CD4-positive, alpha-beta T cell treated with Interleukin-21 for 1 hour (primary cell): ENCODE data around the gene MPPED2.
"Not testable (repeated sequence)": the region's sequence is repeated elsewhere in the genome, so short reads cannot be mapped to it uniquely, and the experiment has no call there.

Experiments used
- DNase-seq: peaks from one replicate; pipeline ENCODE4 v3.0.0-alpha.2; 2020

MPPED2 gene

GRCh38 chr11:30578406-30578805, 7.7 kb downstream of the MPPED2 start:
- no peak for DNase-seq

DNA sequence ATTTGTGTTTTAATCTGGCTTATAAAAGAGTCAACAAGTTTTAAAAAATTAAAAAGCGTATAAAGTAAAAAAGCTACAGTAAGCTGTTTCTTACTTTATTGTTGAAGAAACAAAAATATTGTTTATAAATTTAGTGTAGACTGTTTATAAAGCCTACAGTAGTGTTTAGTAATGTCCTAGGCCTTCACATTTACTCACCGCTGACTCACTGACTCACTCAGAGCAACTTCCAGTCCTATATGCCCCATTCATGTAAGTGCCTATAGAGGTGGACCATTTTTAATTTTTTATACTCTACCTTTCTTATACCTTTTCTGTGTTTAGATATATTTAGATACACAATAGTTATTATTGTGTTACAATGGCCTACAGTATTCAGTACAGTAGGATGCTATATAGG, 12.2 kb downstream of the MPPED2 start:
- no peak for DNase-seq

- DNase-seq: no peak
Observed at GRCh38 chr11:30568931-30569330, 17.2 kb downstream of the MPPED2 start.

- no peak for DNase-seq
Observed at GRCh38 chr11:30567644-30568043, 18.5 kb downstream of the MPPED2 start.

DNA sequence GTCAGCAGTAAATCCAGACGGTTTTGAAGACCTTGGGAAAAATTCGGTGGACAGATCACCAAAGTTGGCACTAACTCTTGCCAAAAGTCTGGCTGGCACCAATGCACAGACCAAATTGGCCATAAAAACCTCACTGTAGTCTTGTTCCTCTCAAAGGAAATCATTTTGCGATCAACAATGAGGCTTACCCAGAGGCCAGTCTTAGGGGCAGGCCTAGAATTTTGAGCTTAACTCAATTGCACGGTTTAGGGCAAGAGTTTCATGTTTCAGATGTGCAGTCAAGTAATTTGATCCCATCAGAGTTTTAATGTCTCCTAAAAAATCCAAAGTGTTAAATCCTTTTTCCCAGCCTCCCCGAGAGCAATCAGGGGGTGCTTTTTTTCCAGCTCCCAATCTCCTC, 19.0 kb downstream of the MPPED2 start:
- no peak for DNase-seq

GRCh38 chr11:30566482-30566881, 19.7 kb downstream of the MPPED2 start:
- DNase-seq: no peak

DNA sequence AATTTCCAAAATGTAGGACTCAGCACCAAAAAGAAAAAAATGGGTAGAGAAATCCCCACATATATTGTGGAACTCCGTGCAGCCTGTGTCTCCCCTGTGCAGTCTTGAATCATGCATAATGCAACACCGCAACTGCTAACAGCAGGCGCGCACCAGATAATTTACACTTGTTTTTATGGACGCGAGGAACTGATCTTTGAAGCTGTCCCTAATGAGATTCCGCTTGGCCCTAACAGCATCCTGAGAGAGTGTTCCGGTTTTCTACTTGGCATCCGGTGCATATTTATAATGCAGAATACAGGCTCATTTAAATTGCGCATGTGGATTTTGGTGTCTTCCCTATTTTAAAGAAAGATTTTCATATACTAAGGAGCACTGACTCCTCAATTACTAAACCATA, 21.1 kb downstream of the MPPED2 start:
- DNase-seq: no peak

GRCh38 chr11:30561691-30562415, 24.3 kb downstream of the MPPED2 start:
- DNase-seq: no peak

- DNase-seq: no peak
Observed at GRCh38 chr11:30560206-30561106, 25.7 kb downstream of the MPPED2 start.

- no peak for DNase-seq
Observed at GRCh38 chr11:30559004-30559403, 27.1 kb downstream of the MPPED2 start.

DNA sequence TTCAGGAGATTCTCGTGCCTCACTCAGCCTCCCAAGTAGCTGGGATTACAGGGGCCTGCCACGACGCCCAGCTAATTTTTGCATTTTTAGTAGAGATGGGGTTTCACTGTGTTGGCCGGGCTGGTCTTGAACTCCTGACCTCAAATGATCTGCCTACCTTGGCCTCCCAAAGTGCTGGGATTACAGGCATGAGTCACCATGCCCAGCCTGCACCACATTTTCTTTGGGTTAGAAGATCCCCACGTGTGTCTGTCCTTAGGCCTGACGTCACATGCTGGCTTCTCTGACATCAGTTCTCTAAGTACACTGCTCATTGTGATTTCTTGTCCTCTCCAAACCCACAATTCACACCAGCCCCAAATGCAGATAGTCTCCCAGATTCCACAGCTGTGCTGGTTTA, 31.6 kb downstream of the MPPED2 start:
- not testable (repeated sequence) for DNase-seq

DNA sequence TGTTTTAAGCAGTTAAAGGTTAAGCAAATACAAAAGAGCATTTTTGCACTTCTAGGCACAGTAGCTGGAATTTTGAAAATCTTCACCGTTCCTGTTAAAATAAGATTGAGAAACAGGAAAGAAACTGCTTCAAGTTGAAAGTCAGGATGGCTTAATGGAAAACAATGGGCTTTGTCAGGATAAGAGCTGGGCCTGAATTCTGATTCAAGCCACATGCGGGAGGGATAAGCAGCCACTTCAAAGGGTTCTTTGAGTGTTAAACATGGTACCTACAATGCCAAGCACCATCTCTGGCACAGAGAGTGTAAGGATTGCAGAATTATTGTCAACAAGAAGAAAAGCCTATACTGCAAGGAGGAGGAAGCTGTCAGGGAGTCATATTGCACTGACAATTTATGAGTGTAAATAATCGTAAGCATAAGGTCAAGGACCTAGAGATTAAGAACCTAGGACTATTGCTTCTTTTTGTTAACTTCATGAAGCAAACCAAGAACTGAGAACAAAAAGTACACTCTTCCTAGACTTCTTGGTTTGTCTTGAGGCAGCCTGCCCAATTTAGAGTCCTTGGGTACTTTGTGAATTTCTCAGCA, 32.5 kb downstream of the MPPED2 start:
- no peak for DNase-seq

- no peak for DNase-seq
Observed at GRCh38 chr11:30552839-30553238, 33.3 kb downstream of the MPPED2 start.

DNA sequence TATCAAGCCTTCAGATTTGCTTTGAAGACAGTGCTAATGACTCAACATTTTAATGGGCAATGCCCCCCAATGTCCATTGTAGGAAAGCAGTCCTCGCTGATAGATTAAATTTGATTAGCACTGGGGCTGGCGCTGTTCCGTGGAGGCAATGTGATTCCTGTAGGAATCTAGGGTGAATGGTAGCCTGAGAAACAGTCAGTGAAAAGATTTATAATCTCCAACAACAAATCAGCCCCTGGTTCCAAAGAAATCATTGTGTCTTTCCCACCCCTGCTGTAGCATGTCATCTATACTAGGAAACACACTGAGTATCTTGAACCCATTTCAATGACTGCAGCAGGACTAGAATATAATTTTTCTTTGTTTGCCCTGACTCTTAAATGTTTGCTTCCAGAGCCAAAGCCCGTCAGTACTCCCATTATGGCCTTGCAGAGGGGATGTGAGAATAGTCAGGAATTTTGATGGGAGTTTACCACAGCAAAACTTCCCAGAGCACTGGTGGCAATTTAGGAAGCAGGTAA, 36.1 kb downstream of the MPPED2 start:
- no peak for DNase-seq

DNA sequence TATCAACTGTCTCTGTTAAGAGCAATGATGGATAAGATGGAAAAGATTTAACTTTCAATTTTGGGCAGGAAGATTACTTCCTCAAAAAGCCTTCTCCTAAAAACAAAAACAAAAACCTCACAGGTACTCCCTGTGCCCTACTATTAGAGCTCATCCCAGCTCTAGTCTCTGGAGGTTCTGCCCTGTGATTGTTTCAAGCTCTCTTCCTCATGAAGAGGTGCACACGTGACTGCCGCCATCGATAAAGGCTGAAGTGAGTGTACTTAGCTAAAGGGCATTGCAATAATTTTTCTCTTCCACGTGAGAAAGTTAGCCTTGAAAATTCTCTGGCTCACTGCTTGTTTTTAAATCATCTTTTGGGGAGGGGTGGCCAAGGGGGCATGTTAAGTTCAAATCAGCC, 36.6 kb downstream of the MPPED2 start:
- DNase-seq: no peak

GRCh38 chr11:30546334-30546733, 39.8 kb downstream of the MPPED2 start:
- DNase-seq: no peak

GRCh38 chr11:30545507-30545906, 40.6 kb downstream of the MPPED2 start:
- DNase-seq: no peak

GRCh38 chr11:30543066-30543465, 43.1 kb downstream of the MPPED2 start:
- no peak for DNase-seq

DNA sequence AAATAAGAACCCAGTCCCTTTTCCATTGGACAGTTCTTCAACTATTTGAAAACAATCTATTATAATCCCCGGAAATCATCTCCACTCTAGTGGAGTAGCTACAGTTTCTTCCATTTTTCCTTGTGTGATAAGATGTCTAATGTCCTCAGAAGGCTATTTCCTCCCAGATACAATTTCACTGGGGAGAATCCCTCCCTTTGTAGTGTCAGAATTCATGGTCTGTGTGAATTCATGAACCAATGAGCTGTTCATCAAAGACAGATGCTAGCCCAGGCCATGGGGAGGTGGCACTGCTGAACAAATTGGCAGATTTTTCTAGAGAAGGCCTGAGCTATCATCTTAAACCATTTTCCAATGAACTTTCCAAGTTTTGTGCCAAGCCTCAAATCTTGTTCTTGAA, 45.4 kb downstream of the MPPED2 start:
- DNase-seq: no peak

- no peak for DNase-seq
Observed at GRCh38 chr11:30538251-30538650, 47.9 kb downstream of the MPPED2 start.

GRCh38 chr11:30535818-30536217, 50.3 kb downstream of the MPPED2 start:
- no peak for DNase-seq

- no peak for DNase-seq
Observed at GRCh38 chr11:30533445-30533947, 52.7 kb downstream of the MPPED2 start.

- DNase-seq: no peak
Observed at GRCh38 chr11:30527566-30527965, 58.6 kb downstream of the MPPED2 start.
